B cell (primary cell): ENCODE data around the gene KCTD13. TPM values are rescaled to one million over a fixed set of nuclear protein-coding genes. Genes with fewer than 3 reads are reported as not detected.

Experiments
- ATAC-seq: fragments of 200-7000 bp; cut with Tn5 transposase; one replicate; pipeline ENCODE4 v1.10.0; 2021; ENCODE audit warnings: low read depth, mild to moderate bottlenecking, moderate number of reproducible peaks, moderate library complexity
- CTCF ChIA-PET: fragments of 350-600 bp; sonication (Branson Sonifier 250); formaldehyde crosslinking; loops from one replicate; lab custom pipeline; 2021; ENCODE audit warnings: antibody characterized with exemption, inconsistent platforms; lab: Charles Lee
- POLR2A ChIA-PET: fragments of 350-600 bp; sonication (Branson Sonifier 250); formaldehyde crosslinking; loops from one replicate; lab custom pipeline; 2021; ENCODE audit warnings: antibody characterized with exemption; lab: Charles Lee
- DNase-seq: peaks from one replicate; pipeline ENCODE4 v3.0.0; 2013
- H2AFZ ChIP-seq: 2 replicates; pipeline ENCODE4 v1.6.1; 2012; ENCODE audit warnings: mild to moderate bottlenecking, low read depth, low read length; ENCODE audit not compliant: insufficient read depth, poor library complexity, severe bottlenecking
- H3K27ac ChIP-seq, 2 donors: 1 replicate in 1 of 2; 2 replicates in 1 of 2; pipeline ENCODE4 v1.5.1; 2012 to 2013; ENCODE audit warnings: low read length in 2 of 2, mild to moderate bottlenecking in 2 of 2, moderate library complexity in 1 of 2
- H3K27me3 ChIP-seq, 4 experiments: fragments of 200-600 bp in 1 of 4; sonication (generic) in 1 of 4; replicated peaks in 1 of 4; 1 replicate in 2 of 4; 2 replicates in 2 of 4; pipeline versions ENCODE4 v1.6.1 to v1.7.0; 2013 to 2016; ENCODE audit warnings: low read length in 3 of 4, mild to moderate bottlenecking in 2 of 4, mixed read lengths in 1 of 4, moderate library complexity in 1 of 4; ENCODE audit not compliant: insufficient read depth in 4 of 4, control insufficient read depth in 3 of 4; ENCODE audit errors: control extremely low read depth in 1 of 4
- H3K36me3 ChIP-seq, 2 experiments: replicated peaks in 1 of 2; 1 replicate in 1 of 2; 2 replicates in 1 of 2; pipeline versions ENCODE4 v1.6.1 to v1.7.1; 2013; ENCODE audit warnings: low read length in 1 of 2; ENCODE audit not compliant: insufficient read depth in 2 of 2, control insufficient read depth in 1 of 2; ENCODE audit errors: control extremely low read depth in 1 of 2, extremely low read depth in 1 of 2
- H3K4me1 ChIP-seq, 2 donors: fragments of 200-600 bp in 1 of 2; sonication (generic) in 1 of 2; 1 replicate in 1 of 2; 2 replicates in 1 of 2; pipeline versions ENCODE4 v1.5.1 to v1.6.1; 2013 to 2017; ENCODE audit warnings: low read length in 2 of 2; ENCODE audit not compliant: control insufficient read depth in 2 of 2, insufficient read depth in 2 of 2
- H3K4me2 ChIP-seq: replicated peaks from 2 replicates; pipeline ENCODE3; 2012; ENCODE audit warnings: mild to moderate bottlenecking, low read depth, low read length; ENCODE audit not compliant: poor library complexity, severe bottlenecking
- H3K4me3 ChIP-seq, 5 experiments: fragments of 200-600 bp in 1 of 5; sonication (generic) in 1 of 5; 1 replicate in 3 of 5; 2 replicates in 2 of 5; pipeline versions ENCODE4 v1.5.1 to v1.7.0; 2011 to 2016; ENCODE audit warnings: low read length in 4 of 5, mild to moderate bottlenecking in 4 of 5, low read depth in 2 of 5, control low read depth in 1 of 5, moderate library complexity in 1 of 5; ENCODE audit not compliant: insufficient read depth in 1 of 5; ENCODE audit errors: control extremely low read depth in 1 of 5, extremely low read depth in 1 of 5
- H3K79me2 ChIP-seq: fragments of 200-600 bp; sonication (generic); one replicate; pipeline ENCODE4 v1.6.0; 2016; ENCODE audit warnings: low read length; ENCODE audit not compliant: control insufficient read depth, insufficient read depth
- H3K9ac ChIP-seq: fragments of 200-600 bp; sonication (generic); 2 replicates; pipeline ENCODE4 v1.6.1; 2017; ENCODE audit warnings: mild to moderate bottlenecking, low read length, moderate library complexity
- H3K9me3 ChIP-seq, 3 donors: one replicate each; pipeline versions ENCODE4 v1.6.1 to v1.7.1; 2013; ENCODE audit warnings: low read length in 2 of 3; ENCODE audit not compliant: control insufficient read depth in 2 of 3, insufficient read depth in 1 of 3; ENCODE audit errors: control extremely low read depth in 1 of 3
- H4K20me1 ChIP-seq: 2 replicates; pipeline ENCODE4 v1.6.0; 2012; ENCODE audit warnings: mild to moderate bottlenecking, low read length; ENCODE audit not compliant: insufficient read depth, control insufficient read depth, poor library complexity, severe bottlenecking
- H3K27ac Mint-ChIP-seq: one replicate; pipeline ENCODE4 v1.8.0; 2021; ENCODE audit warnings: mixed read lengths
- H3K27me3 Mint-ChIP-seq: one replicate; pipeline ENCODE4 v1.8.0; 2021; ENCODE audit warnings: mixed read lengths
- H3K4me1 Mint-ChIP-seq: one replicate; pipeline ENCODE4 v1.8.0; 2021; ENCODE audit warnings: mixed read lengths
- H3K4me3 Mint-ChIP-seq: one replicate; pipeline ENCODE4 v1.8.0; 2021; ENCODE audit warnings: mixed read lengths
- H3K9me3 Mint-ChIP-seq: one replicate; pipeline ENCODE4 v1.8.0; 2022; ENCODE audit warnings: mixed read lengths; ENCODE audit not compliant: insufficient read depth
- EZH2 ChIP-seq: IDR thresholded peaks from 2 replicates; pipeline ENCODE4 v1.6.1; 2012; ENCODE audit warnings: borderline replicate concordance, low read depth, mild to moderate bottlenecking, moderate library complexity, low read length; ENCODE audit not compliant: insufficient read depth, poor library complexity, severe bottlenecking
- WGBS: methylation state at CpG from one replicate; pipeline ENCODE4 v1.1.5; 2013; ENCODE audit warnings: missing lambda C conversion rate; ENCODE audit not compliant: insufficient coverage; 5-methylcytosine and 5-hydroxymethylcytosine counted together
- intact Hi-C: fragments of 100-400 bp; cut with micrococcal nuclease; formaldehyde crosslinking; loops from one replicate; pipeline ENCODE4 v1.10.0; 2022
- polyA plus RNA-seq: library from polyadenylated mRNA; depleted of rRNA; stranded (reverse); fragments of >200 nt; gene quantifications from 2 replicates; pipeline ENCODE4 v1.2.3, GENCODE V29; 2012
- total RNA-seq, 2 donors: library from RNA; stranded (reverse); fragments of 120-200 nt in 1 of 2; gene quantifications; 1 replicate in 1 of 2; 2 replicates in 1 of 2; pipeline versions ENCODE4 v1.2.3 to v1.2.4, GENCODE V29; 2013 to 2022
- TF ChIP-seq, protein P1 (sequence below): fragments of 200-600 bp; IDR thresholded peaks from one replicate; pipeline ENCODE4 v1.8.0; 2022; ENCODE audit warnings: antibody characterized with exemption, mild to moderate bottlenecking

Gene KCTD13
- total and polyA plus RNA-seq, 2 donors (not counting 1 experiment from before 2014, with no cell fraction given), result 61.5 to 74.3 TPM

DNA sequence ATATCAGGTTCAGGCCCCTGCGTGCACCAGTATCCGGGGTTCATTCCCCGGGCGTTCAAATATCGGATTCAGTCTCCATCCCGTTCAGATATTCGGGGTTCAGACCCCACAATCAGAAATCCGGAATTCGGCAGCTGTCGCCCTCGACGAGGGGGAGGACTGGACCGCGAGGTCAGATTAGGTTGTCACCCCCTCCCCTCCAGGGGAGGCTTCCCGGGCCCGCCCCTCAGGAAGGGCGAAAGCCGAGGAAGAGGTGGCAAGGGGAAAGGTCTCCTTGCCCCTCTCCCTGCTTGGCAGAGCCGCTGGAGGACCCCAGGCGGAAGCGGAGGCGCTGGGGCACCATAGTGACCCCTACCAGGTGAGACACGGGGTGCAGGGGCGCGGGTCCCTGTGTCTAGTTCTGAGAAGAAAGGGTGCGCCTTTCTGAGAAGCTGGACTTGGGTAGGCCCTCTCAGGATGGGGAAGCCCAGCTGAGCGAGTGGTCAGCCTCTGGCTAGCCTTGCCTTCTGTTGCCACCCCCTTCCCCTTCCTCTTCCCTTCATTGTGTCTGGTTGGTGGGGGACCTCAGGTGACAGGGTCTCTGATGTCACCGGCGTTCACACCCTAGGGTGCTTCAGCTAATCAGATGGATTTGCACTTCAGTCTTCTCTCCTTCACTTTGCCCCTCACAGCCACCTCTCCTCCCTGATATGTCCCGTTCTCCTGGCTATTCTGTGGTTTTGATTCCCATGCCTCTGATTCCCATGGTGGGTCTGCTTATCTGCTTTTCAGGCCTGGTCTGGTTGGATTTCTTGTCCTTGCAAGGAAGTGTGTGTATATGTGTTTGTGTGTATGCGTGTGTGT is 48.5 kb upstream of the KCTD13 start:
- H2AFZ ChIP-seq, result peak overlapping the region; percentile 99
- peak overlapping the region; percentile 95 for H3K4me3 Mint-ChIP-seq
- TF ChIP-seq, protein P1, sequence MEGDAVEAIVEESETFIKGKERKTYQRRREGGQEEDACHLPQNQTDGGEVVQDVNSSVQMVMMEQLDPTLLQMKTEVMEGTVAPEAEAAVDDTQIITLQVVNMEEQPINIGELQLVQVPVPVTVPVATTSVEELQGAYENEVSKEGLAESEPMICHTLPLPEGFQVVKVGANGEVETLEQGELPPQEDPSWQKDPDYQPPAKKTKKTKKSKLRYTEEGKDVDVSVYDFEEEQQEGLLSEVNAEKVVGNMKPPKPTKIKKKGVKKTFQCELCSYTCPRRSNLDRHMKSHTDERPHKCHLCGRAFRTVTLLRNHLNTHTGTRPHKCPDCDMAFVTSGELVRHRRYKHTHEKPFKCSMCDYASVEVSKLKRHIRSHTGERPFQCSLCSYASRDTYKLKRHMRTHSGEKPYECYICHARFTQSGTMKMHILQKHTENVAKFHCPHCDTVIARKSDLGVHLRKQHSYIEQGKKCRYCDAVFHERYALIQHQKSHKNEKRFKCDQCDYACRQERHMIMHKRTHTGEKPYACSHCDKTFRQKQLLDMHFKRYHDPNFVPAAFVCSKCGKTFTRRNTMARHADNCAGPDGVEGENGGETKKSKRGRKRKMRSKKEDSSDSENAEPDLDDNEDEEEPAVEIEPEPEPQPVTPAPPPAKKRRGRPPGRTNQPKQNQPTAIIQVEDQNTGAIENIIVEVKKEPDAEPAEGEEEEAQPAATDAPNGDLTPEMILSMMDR, result no peak
- no peak for TF ChIP-seq EZH2
- ChIA-PET POLR2A (interaction anchor here (0.6 to 1.4 kb wide), 4 partner anchors 13 to 122 kb away, joined by 3 to 16 read pairs (median 4); partner anchors contain the start of genes TBX6 and TMEM219), CTCF (interaction anchor here (0.9 to 2.0 kb wide), 3 partner anchors 9 to 13 kb away, joined by 3 to 5 read pairs (median 3); partner anchors contain the start of gene TMEM219)
- intact Hi-C loops, result loop anchor here (5.0 kb wide), 4 partner anchors 157 to 723 kb away; partner anchors contain the start of genes FBRS, KIF22, PAGR1 and SRCAP
- ATAC-seq, result no peak
- H3K27me3 Mint-ChIP-seq, result no peaks in the 10 kb centered on the region
- H4K20me1 ChIP-seq, result peaks cover 16% of the 10 kb centered on the region
- peak overlapping the region; percentile 79 to 100 (median 99) for H3K4me3 ChIP-seq
- H3K79me2 ChIP-seq, result peaks cover 41% of the 10 kb centered on the region
- H3K9me3 Mint-ChIP-seq, result no peaks in the 10 kb centered on the region
- peak overlapping the region; percentile 6 to 79 for H3K27ac ChIP-seq
- under 1% methylated on average over 19 of the region's 31 CpGs for WGBS
- H3K4me1 ChIP-seq, result peaks cover 31 to 38% of the 10 kb centered on the region in 2 donors
- H3K4me1 Mint-ChIP-seq, result peaks cover 36% of the 10 kb centered on the region
- H3K9me3 ChIP-seq, result no peaks in the 10 kb centered on the region
- peak overlapping the region; percentile 98 for H3K4me2 ChIP-seq
- H3K36me3 ChIP-seq, result peaks cover 0 to 20% of the 10 kb centered on the region in 2 experiments
- H3K9ac ChIP-seq, result peak overlapping the region; percentile 90
- H3K27ac Mint-ChIP-seq, result peak overlapping the region; percentile 94
- no peaks in the 10 kb centered on the region for H3K27me3 ChIP-seq
- DNase-seq, result peak; percentile 50
